ENCODE results near the gene LPCAT4. TPM values are rescaled to one million over a fixed set of nuclear protein-coding genes. Genes with fewer than 3 reads are reported as not detected.
"Not testable (repeated sequence)": the region's sequence is repeated elsewhere in the genome, so short reads cannot be mapped to it uniquely, and the experiment has no call there.

Gene LPCAT4
- total RNA-seq, 1 donor from 2014 or later: 32.4 TPM

DNA sequence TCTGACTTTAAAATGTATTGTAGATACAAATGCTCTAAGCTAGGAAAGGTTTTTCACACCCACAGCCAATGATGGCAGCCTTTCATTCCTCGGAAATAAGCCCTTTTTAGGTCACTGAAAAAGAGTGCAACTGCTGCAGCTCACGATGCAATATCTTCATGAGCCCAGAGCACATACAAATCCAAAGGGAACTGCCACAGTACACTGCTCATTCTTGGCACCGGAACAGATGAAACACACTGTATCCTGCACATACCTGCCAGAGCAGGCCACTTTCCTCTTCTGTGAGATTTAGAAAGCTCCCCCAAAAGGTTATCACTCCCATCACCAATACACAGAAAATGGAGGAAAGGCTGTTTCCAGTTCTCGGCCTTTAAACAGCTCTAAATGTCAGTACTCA, 13.5 kb upstream of the LPCAT4 start:
- H3K27ac Mint-ChIP-seq (ENCODE audit: unreplicated experiment); H3K27me3 Mint-ChIP-seq (ENCODE audit: unreplicated experiment); H3K4me1 Mint-ChIP-seq (ENCODE audit: unreplicated experiment); H3K36me3 Mint-ChIP-seq (ENCODE audit: low read depth, unreplicated experiment); H3K9me3 Mint-ChIP-seq (ENCODE audit: unreplicated experiment); DNase-seq (ENCODE audit: low spot score); H3K4me3 Mint-ChIP-seq (ENCODE audit: unreplicated experiment): not testable (repeated sequence)

DNA sequence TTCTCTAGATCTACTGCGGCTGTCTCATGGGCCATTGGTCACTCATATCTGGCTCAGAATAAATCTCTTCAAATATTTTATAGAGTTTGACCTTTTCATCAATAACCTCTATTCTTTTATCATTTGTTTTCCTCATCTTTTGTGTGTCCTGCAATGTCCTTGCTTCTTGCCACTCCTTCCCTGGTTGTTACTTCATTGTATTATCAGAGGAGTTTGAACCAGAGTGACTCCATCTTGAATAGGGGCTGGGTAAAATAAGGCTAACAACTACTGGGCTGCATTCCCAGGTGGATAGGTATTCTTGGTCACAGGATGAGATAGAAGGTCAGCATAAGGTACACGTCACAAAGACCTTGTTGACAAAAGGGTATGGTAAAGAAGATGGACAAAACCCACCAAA, 9.9 kb upstream of the LPCAT4 start:
- H3K27me3 Mint-ChIP-seq (ENCODE audit: unreplicated experiment): no peaks in the 10 kb centered on the region
- H3K4me1 Mint-ChIP-seq (ENCODE audit: unreplicated experiment): no peaks in the 10 kb centered on the region
- TF ChIP-seq, protein P1, sequence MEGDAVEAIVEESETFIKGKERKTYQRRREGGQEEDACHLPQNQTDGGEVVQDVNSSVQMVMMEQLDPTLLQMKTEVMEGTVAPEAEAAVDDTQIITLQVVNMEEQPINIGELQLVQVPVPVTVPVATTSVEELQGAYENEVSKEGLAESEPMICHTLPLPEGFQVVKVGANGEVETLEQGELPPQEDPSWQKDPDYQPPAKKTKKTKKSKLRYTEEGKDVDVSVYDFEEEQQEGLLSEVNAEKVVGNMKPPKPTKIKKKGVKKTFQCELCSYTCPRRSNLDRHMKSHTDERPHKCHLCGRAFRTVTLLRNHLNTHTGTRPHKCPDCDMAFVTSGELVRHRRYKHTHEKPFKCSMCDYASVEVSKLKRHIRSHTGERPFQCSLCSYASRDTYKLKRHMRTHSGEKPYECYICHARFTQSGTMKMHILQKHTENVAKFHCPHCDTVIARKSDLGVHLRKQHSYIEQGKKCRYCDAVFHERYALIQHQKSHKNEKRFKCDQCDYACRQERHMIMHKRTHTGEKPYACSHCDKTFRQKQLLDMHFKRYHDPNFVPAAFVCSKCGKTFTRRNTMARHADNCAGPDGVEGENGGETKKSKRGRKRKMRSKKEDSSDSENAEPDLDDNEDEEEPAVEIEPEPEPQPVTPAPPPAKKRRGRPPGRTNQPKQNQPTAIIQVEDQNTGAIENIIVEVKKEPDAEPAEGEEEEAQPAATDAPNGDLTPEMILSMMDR (IDR thresholded peaks at IDR 0.05; ENCODE audit: unreplicated experiment): no peak
- DNase-seq (ENCODE audit: low spot score): no peak
- no peak overlapping the region for H3K4me3 Mint-ChIP-seq (ENCODE audit: unreplicated experiment)
- no peak overlapping the region for H3K27ac Mint-ChIP-seq (ENCODE audit: unreplicated experiment)
- peaks cover 5% of the 10 kb centered on the region for H3K36me3 Mint-ChIP-seq (ENCODE audit: low read depth, unreplicated experiment)
- H3K9me3 Mint-ChIP-seq (ENCODE audit: unreplicated experiment): no peaks in the 10 kb centered on the region

GRCh38 chr15:34375541-34375940, 8.5 kb upstream of the LPCAT4 start:
- not testable (repeated sequence) for H3K27me3 Mint-ChIP-seq (ENCODE audit: unreplicated experiment); H3K27ac Mint-ChIP-seq (ENCODE audit: unreplicated experiment); H3K36me3 Mint-ChIP-seq (ENCODE audit: low read depth, unreplicated experiment); DNase-seq (ENCODE audit: low spot score); H3K4me1 Mint-ChIP-seq (ENCODE audit: unreplicated experiment); H3K9me3 Mint-ChIP-seq (ENCODE audit: unreplicated experiment); H3K4me3 Mint-ChIP-seq (ENCODE audit: unreplicated experiment)

- no peaks in the 10 kb centered on the region for H3K4me1 Mint-ChIP-seq (ENCODE audit: unreplicated experiment)
- TF ChIP-seq, protein P1 (IDR thresholded peaks at IDR 0.05; ENCODE audit: unreplicated experiment): no peak
- H3K27ac Mint-ChIP-seq (ENCODE audit: unreplicated experiment): no peak overlapping the region
- no peaks in the 10 kb centered on the region for H3K27me3 Mint-ChIP-seq (ENCODE audit: unreplicated experiment)
- no peaks in the 10 kb centered on the region for H3K9me3 Mint-ChIP-seq (ENCODE audit: unreplicated experiment)
- DNase-seq (ENCODE audit: low spot score): no peak
- H3K4me3 Mint-ChIP-seq (ENCODE audit: unreplicated experiment): no peak overlapping the region
- H3K36me3 Mint-ChIP-seq (ENCODE audit: low read depth, unreplicated experiment): peaks cover 5% of the 10 kb centered on the region
These were observed 7.8 kb upstream of the LPCAT4 start for GRCh38 chr15:34374816-34375215.

GRCh38 chr15:34373951-34374350, 7.0 kb upstream of the LPCAT4 start:
- Mint-ChIP-seq H3K9me3 (ENCODE audit: unreplicated experiment) (no peaks in the 10 kb centered on the region), H3K4me3 (ENCODE audit: unreplicated experiment) (no peak overlapping the region), H3K27me3 (ENCODE audit: unreplicated experiment) (no peaks in the 10 kb centered on the region), H3K4me1 (ENCODE audit: unreplicated experiment) (no peaks in the 10 kb centered on the region), H3K27ac (ENCODE audit: unreplicated experiment) (no peak overlapping the region), H3K36me3 (ENCODE audit: low read depth, unreplicated experiment) (peaks cover 5% of the 10 kb centered on the region)
- TF ChIP-seq, protein P1 (IDR thresholded peaks at IDR 0.05; ENCODE audit: unreplicated experiment): no peak
- DNase-seq (ENCODE audit: low spot score): no peak

DNA sequence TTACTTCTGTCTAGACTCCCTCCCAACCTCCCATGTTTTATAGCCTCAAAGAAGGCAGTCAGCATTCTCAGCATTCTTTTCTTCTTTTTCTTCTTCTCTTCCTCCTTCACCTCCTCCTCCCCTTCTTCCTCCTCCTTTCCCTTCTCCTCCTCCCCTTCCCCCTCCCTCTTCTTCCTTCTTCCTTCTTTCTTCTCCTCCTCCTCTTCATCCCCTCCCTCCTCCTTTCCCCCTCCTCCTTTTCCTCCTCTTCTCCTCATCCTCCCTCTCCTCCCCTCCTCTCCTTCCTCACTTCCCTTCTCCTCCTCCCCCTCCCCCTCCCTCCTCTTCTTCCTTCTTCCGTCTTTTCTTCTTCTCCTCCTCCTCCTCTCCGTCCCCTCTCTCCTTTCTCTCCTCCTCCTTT, 3.6 kb upstream of the LPCAT4 start:
- TF ChIP-seq, protein P1 (IDR thresholded peaks at IDR 0.05; ENCODE audit: unreplicated experiment): no peak
- Mint-ChIP-seq H3K4me3 (ENCODE audit: unreplicated experiment) (no peak overlapping the region), H3K9me3 (ENCODE audit: unreplicated experiment) (no peaks in the 10 kb centered on the region), H3K27ac (ENCODE audit: unreplicated experiment) (no peak overlapping the region), H3K4me1 (ENCODE audit: unreplicated experiment) (peaks cover 7% of the 10 kb centered on the region), H3K36me3 (ENCODE audit: low read depth, unreplicated experiment) (peaks cover 5% of the 10 kb centered on the region), H3K27me3 (ENCODE audit: unreplicated experiment) (peaks cover 1% of the 10 kb centered on the region)
- no peak for DNase-seq (ENCODE audit: low spot score)

All from endothelial cell (in vitro differentiated cells).